Measurements from ENCODE around the gene LRRC15.

- TF ChIP-seq FOXM1 (IDR thresholded peaks at IDR 0.05; ENCODE audit: borderline replicate concordance) = no peak
- no peak for TF ChIP-seq ELF4 (IDR thresholded peaks at IDR 0.05)
- no peak for TF ChIP-seq FOXA1 (IDR thresholded peaks at IDR 0.05)
- TF ChIP-seq LEF1 (IDR thresholded peaks at IDR 0.05; ENCODE audit: borderline replicate concordance) = no peak
- TF ChIP-seq SP1 (IDR thresholded peaks at IDR 0.05) = no peak
- TF ChIP-seq BHLHE40 (IDR thresholded peaks at IDR 0.05; ENCODE audit: borderline replicate concordance) = no peak
- TF ChIP-seq TARDBP (IDR thresholded peaks at IDR 0.05) = no peak
- no peak for TF ChIP-seq ZNF384 (IDR thresholded peaks at IDR 0.05)
- TF ChIP-seq PKNOX1 (IDR thresholded peaks at IDR 0.05) = no peak
Measured at GRCh38 chr3:194368918-194369317, 625 bp downstream of the LRRC15 start.

Measured in HEK293T (cell line).